Embryonic facial prominence (tissue), 1 donor: Measurements from ENCODE around the gene BLZF1.
"Not testable (repeated sequence)": the region's sequence is repeated elsewhere in the genome, so short reads cannot be mapped to it uniquely, and the experiment has no call there.

Source experiments
- DNase-seq: peaks from one replicate; pipeline ENCODE4 v3.0.0-alpha.2; 2016; ENCODE audit errors: extremely low spot score

Gene BLZF1

DNA sequence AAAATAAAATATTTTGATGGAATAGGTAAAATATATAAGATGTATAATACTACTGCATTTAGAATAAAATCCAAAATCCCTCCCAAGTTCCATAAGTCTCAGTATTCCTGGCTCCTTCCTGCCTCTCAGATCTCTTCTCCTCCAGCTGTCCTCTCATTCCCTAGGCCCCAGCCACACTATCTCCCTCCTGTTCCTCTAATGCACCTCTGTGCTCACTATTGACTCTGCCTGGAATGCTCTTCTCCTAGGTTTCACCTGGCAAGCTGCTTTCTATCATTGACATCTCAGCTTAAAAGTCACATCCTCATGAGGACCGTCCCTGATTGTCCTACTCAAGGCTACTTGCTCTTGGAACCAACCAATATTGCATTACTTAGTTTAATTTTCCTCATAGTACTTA, 7.6 kb upstream of the BLZF1 start:
- no peak for DNase-seq

GRCh38 chr1:169361281-169361680, 6.7 kb upstream of the BLZF1 start:
- DNase-seq: no peak

DNA sequence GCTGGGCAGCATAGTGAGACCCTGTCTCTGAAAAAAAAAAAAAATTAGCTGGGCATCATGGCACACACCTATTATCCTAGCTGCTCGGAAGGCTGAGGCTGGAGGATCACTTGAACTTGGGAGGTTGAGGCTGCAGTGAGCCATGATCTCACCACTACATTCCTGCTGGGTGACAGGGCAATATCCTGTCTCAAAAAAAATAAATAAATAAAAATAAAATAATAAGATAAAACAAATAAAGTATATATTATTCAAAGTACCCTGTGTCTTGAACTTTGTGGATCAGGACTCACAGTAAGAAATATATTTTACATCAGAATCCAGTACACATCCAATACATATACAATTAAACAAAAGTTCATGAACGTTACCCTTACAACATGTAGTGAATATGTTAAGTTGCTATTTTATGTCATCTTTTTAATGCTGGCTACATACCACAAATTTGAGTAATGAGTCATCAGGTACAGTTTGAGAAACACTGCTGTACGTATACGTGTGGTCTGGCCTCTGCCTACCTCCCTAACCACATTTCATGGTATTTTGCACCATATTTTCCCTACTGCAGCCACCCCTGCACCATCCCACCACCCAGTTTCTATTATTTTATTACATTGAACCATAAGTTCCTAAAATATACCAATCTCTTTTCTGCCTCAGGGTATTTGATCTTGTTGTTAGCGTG, 4.8 kb upstream of the BLZF1 start:
- DNase-seq: no peak

GRCh38 chr1:169364948-169365347, 3.0 kb upstream of the BLZF1 start:
- DNase-seq: no peak

DNA sequence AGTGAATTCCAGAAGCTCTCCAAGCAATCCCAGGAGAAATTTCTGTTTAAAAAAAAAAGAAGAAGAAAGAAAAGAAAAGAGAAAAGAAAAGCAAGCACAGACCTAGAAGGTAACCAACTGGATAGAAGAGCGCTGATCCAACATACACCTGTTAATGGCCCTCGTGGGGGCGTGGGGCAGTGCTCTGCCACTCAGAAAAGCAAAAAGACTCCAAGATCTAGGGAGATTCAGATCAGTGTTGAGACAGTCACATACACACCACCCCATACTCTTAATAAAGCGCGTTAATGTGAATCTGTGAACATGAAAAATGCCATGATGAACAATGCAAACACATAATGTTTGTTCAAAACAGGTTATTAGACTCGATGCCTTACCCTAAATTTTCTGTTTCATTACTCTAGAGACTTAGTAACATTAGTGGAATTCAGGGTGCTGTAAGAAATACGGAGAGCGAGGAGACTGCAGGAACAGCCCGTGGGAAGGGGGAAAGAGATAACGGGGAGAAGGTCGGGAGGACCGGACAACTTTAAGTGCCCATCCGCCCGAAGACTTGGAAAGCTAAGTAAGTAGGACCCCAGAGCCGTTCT, 804 bp upstream of the BLZF1 start:
- DNase-seq: no peak

DNA sequence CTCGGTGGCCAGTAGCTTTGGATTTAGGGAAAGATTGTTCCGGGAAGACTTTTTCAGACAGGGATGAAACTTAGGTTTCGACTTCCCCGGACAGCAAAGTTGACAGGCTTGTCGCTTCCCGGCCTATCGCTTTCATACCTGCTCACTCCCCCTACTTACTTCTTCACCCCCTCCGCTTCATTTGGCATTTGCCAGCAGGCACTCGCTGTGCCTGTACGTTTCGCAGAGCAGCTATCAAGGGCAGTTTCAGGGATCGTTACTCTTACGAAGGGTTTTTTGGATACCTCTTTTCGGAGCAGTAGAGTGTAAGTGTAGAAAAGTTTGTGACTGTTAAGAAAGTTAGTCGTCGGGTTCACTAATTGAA, 393 bp downstream of the BLZF1 start:
- DNase-seq: no peak

DNA sequence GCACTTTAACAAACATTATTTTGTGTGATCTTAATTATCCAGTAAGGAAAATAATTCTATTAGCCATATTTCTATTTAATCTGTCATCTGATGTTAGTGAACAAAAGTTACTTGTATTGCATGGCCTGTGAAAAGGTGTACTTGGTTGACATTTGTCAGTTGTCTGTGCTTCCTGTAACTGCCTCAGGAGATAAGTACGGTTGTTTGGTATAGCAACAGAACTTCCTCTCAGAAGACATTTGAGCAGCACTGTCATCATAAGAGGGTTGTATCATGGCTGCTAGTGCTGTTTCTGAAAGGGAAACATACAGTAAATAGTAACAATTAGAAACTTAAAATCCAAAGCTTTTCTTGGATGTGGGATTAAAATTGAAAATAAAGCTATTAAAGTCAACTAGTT, 3.4 kb downstream of the BLZF1 start:
- no peak for DNase-seq

DNA sequence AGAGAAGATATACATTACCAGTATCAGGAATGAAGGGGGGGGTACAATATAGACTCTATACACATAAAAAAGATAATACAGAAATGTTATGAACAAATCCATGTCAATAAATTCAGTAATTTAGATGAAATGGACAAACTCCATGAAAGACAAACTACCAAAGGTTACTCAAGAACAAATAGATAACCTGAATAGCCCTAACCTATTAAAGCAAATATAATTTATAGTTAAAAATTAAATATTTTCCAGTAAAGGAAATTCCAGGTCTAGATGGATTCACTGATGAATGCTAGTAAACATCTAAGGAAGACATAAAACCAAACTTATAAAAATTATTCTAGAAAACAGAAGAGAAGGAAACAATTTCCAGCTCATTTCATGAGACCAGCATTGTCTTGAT, 13.2 kb downstream of the BLZF1 start:
- no peak for DNase-seq

DNA sequence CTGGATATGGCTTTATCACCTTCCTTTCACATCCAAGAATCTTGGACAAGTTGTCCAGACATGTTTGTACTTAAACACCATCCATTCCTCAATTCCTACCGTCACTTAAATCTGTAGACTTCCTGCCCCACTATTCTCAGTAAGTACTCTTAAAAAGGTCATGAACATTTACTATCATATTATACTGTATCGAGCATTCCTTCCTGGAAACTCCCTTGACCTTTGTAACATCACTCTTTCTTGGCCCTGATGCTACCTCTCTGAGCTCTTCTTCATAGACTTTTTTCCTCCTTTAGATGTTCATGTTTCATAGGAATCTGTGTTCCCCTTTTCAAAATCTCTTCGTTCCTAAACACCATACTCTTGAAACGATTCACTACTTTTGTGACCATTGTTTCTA, 15.5 kb downstream of the BLZF1 start:
- DNase-seq: no peak

- no peak for DNase-seq
Observed at GRCh38 chr1:169387399-169387798, 19.4 kb downstream of the BLZF1 start.

DNA sequence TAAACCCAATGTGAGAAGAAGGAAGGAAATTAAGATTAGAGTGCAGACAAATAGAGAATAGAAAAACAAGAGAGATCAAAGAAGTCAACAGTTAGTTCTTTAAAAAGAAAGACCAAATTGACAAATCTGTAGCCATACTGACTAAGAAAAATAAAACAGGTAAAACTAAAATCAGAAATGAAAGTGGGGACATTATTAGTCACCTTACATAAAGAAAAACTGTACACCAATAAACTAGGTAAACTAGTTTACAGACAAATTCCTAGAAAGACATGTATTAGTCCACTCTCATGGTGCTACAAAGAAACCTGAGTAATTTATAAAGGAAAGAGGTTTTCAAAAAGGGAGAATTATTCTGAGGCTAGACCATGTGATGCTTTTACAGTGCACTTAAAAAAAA, 22.3 kb downstream of the BLZF1 start:
- no peak for DNase-seq

DNA sequence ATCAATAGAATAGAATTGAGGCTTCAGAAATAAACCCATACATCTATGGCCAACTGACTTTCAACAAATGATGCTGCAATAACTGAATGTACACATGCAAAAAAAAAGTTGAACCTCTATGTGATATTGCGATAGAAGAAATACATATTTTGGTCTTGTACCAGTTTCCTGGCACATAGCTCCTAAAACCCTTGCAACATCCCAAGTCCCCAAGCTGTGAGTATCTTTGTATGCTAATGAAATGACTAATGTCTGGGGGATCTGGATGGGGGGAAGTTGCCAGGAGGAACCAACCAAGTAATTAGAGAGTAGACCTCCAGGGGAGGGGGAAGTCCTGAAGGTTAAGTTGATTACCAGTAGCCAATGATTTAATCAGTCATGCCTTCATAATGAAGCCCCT, 24.4 kb downstream of the BLZF1 start:
- DNase-seq: no peak

DNA sequence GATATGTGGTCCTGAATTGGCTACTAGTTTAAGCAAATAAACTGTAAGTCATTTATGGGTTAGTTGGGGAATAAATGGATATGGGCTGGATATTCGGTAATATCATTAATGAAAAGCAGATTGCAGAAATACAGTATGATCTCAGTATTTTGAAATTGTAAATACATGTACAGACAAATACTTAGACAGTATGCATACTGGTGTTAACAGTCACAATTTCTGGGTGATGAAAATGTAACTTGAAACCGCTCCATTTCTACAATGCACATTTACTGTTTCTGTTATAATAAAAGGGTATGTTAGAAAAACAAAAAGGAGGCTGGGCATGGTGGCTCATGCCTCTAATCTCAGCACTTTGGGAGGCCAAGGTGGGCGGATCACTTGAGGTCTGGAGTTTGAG, 28.0 kb downstream of the BLZF1 start:
- no peak for DNase-seq

DNA sequence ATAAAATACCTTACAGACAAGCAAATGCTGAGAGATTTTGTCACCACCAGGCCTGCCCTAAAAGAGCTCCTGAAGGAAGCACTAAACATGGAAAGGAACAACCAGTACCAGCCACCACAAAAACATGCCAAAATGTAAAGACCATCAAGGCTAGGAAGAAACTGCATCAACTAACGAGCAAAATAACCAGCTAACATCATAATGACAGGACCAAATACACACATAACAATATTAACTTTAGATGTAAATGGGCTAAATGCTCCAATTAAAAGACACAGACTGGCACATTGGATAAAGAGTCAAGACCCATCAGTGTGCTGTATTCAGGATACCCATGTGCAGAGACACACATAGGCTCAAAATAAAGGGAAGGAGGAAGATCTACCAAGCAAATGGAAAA, 34.6 kb downstream of the BLZF1 start:
- DNase-seq: not testable (repeated sequence)

GRCh38 chr1:169408340-169408739, 40.3 kb downstream of the BLZF1 start:
- DNase-seq: not testable (repeated sequence)

DNA sequence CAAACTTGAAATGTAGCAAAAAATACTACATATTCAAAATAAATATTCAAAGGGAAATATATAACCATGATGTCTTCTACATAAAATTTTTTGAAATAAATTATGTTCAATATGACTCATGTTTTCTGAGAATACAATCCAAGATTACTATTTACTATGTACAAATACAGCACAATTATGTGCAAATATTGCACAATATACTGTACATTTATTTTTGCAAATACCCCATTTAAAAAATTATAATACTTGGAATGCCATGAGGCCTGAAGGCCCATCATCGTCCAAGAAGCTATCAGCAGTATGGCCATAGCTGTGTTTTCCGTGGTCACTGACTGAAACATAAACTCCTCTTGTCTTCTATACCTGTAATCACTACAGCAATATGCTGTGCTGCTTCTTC, 47.0 kb downstream of the BLZF1 start:
- no peak for DNase-seq

DNA sequence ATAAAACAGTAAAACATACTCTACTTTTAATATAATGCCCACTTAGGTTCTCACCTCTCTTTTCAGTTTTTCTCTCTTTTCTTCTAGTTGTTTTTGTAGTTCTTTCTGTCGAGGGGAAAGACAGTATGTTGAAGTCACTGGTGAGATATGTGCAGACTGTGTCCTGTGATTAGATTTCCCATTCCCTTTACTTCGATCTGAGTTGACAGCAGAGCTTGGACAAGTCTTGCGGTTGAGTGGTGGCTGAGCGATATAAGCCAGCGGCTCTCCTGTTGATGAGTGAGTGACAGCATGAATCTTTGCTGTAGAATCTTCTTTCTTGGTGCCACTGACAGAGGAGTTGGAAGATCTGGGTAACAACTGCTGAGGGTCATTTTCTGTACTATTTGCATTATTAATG, 53.3 kb downstream of the BLZF1 start:
- DNase-seq: no peak

DNA sequence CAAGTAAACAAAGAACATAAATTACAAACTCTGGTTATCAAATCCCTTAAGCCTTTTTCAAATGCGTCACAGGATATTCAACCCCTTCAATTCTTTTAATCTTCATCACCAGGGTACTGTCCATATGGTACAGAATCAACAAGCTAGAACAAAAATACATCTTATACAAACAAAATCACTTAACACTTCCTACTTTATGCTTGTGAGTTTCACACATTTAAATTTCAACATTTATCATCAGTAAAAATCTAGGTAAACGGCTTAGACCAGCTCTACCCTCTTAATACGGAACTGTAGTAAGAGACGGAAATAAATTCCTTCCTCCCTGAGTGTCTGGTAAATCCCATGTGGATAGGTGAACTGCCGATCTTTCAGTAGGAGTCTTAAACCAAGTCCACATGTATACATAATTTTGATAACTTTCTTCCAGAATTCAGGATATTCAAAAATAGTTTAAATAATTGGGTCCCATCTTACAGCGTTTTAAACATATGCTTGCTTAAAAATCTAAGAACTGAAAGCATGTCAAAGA, 58.2 kb downstream of the BLZF1 start:
- no peak for DNase-seq

GRCh38 chr1:169427081-169427641, 59.2 kb downstream of the BLZF1 start, which contains the start of gene CCDC181:
Gene CCDC181 (minus strand): TSS chr1:169427474. CDS start chr1:169424927, 2,547 bp downstream.
- DNase-seq: peak; percentile 84
